ENCODE measurements around the gene OXTR.

The OXTR gene

DNA sequence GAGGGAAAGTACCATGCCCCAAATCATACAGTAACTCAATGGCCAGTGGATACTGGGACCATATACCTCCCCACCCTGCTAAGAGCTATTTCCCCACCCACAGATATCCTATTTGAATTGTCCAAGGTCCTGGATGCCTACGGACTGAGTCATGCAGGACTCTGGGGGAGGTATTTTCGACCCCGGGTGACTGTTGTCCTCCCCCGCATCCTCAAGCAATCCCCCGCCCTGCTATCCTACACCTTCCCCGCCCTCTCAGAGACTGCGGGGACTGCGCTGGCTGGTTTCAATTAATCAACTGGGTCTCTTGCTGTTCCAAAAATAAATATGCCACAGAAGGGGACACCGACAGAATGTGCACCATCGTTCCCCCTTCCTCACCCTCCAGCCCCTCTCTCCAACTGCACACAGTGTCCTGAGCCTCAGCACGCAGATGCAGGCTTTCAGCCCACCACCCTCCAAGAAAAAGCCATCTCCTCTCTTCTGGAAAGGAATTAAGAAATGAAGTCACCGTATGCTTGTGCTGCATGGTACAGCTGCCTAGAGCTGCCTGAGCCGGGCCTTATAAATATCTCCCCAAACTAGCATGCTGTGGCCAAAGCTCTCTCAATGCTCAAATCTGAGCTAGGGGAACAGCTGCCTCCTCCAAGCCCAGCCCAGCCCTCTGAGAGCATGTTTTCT, 27.7 kb downstream of the OXTR start:
- H3K27ac ChIP-seq = no peak overlapping the region
- TF ChIP-seq, protein P1, sequence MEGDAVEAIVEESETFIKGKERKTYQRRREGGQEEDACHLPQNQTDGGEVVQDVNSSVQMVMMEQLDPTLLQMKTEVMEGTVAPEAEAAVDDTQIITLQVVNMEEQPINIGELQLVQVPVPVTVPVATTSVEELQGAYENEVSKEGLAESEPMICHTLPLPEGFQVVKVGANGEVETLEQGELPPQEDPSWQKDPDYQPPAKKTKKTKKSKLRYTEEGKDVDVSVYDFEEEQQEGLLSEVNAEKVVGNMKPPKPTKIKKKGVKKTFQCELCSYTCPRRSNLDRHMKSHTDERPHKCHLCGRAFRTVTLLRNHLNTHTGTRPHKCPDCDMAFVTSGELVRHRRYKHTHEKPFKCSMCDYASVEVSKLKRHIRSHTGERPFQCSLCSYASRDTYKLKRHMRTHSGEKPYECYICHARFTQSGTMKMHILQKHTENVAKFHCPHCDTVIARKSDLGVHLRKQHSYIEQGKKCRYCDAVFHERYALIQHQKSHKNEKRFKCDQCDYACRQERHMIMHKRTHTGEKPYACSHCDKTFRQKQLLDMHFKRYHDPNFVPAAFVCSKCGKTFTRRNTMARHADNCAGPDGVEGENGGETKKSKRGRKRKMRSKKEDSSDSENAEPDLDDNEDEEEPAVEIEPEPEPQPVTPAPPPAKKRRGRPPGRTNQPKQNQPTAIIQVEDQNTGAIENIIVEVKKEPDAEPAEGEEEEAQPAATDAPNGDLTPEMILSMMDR (IDR thresholded peaks at IDR 0.05) = no peak

DNA sequence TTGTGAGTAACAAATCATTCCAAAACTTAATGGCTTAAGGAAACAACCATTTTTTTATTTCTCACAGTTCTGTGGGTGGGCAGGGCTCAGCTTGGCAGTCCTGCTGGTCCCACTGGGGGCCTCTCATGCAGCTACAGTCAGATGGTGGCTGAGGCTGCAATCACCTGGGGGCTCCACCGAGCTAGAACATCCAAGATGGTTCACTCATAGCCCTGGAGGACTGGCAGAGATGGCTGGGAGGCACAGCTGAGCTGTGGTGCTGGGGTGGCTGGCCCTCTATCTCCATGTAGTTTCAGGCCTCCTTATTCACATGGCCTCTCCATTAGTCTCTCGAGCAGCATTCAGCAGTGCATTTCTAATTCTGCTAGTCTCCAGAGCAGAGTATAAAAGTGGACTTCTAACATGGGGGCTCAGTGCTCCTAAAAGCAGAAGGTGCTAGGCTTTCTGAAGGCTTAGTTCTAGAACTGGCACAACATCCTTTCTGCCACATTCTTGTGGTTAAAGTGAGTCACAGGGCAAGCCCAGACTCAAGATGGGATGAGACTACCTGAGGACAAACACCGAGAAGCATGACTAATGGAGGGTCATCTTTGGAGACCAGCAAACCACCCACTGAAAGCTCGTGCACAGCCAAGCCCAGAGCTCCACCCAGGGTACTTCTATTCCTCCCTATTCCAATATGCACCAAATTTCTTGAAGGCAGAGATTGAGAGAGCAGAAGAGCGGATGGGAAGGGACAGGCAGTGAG, 29.5 kb downstream of the OXTR start:
- TF ChIP-seq, protein P1 (IDR thresholded peaks at IDR 0.05) = no peak
- no peak for TF ChIP-seq ZFX (IDR thresholded peaks at IDR 0.05; ENCODE audit: borderline replicate concordance)
- no peak overlapping the region for H3K27ac ChIP-seq

DNA sequence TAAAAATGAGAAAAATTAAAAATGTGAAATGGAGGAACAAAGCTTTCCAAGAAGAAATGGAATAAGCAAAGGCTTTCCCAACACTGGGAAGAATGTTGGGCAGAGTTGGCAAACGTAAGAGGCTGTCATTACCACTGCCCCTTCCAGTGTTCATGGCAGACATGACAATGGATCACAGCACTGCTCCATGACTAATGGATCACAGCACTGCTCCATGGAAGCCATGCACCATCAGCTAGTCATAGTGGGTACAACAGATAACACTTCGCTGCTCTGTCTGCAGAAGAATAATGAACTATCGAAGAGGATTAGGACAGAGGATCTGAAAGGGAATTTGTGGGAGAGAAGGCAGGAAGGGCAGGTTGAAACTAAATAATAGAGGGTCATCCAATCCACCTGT, 30.8 kb downstream of the OXTR start:
- no peak for TF ChIP-seq ZFX (IDR thresholded peaks at IDR 0.05; ENCODE audit: borderline replicate concordance)
- TF ChIP-seq, protein P1 (IDR thresholded peaks at IDR 0.05) = no peak
- H3K27ac ChIP-seq = no peak overlapping the region

DNA sequence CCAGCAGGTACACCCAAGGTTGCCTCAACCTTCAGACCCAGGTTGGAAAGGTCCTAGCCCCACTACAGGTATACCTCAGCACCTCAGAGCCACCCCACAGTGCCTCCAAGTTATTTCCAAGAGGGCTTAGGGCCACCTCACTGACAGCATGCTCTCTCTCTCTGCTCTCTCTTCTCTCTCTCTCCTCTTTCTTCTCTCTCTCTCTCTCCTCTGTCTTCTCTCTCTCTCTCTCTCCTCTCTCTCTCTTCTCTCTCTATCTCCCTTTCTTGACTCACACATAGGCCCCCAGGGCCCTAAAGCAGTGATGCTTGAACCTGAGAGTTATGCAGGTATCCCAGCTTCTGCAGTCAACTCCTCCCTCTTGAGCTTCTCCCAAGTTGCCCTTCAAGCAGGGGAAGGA, 31.6 kb downstream of the OXTR start:
- H3K27ac ChIP-seq = no peak overlapping the region
- TF ChIP-seq, protein P1 (IDR thresholded peaks at IDR 0.05) = no peak
- TF ChIP-seq ZFX (IDR thresholded peaks at IDR 0.05; ENCODE audit: borderline replicate concordance) = no peak

DNA sequence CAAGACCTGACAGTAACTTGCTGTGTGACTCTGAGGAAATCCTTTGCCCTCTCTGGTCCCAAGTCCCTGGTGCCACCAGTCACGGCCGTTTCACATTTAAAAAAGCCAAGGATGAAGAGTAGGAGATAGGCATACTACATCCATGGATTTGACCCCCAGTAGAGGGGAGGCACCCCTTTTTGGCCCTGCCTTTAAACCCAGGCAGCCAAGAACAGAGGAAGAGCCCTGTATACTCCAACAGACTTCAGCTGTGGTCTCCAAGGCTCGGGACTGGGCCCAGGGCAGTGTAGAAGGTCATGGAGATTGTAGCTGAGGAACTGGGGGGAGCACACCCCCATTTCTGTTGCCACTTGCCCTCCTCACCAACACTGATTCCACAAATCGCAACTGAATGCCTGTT, 32.1 kb downstream of the OXTR start:
- no peak overlapping the region for H3K27ac ChIP-seq
- TF ChIP-seq ZFX (IDR thresholded peaks at IDR 0.05; ENCODE audit: borderline replicate concordance) = no peak
- TF ChIP-seq, protein P1 (IDR thresholded peaks at IDR 0.05) = no peak

DNA sequence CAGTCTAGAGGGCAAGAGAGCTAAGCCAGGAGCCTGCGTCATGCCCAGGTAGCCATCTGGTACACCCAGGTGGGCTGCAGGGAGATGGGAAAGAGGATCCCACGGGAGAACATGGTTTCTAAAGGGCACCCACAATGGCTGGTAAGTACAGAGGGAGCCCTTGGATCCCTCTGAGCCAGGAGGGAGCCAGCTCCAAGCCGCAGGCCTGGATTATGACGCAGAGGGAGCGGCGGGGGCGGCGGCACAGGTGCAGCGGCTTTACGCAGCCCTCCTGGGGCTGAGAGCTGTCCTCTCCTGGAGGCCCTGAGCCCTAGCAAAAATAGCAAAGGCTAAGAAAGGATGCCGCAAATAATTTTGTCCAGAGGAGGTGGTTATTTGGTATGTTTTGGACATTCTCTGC, 33.0 kb downstream of the OXTR start:
- no peak for TF ChIP-seq ZFX (IDR thresholded peaks at IDR 0.05; ENCODE audit: borderline replicate concordance)
- no peak overlapping the region for H3K27ac ChIP-seq

DNA sequence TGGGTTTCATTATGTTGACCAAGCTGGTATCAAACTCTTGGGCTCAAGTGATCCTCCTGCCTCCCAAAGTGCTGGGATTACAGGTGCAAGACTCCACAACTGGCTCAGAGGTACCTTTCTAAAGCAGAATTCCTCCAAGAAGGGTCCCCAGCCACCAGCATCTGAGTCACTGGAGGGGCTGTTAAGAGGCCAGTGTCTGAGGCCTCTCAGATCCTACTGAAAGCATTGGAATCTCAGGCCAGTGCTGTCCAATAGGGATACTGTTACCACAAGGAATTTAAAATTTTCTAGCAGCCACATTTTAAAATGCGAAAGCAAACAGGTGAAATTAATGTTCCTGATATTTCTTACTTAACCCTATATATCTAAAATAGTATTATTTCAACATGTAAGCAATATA, 34.5 kb downstream of the OXTR start:
- H3K27ac ChIP-seq = no peak overlapping the region
- TF ChIP-seq, protein P1 (IDR thresholded peaks at IDR 0.05) = no peak
- no peak for TF ChIP-seq ZFX (IDR thresholded peaks at IDR 0.05; ENCODE audit: borderline replicate concordance)

Measured in 22Rv1 (cell line).